CD14-positive monocyte (primary cell): Measurements from ENCODE around the gene ZBTB38. TPM values are rescaled to one million over a fixed set of nuclear protein-coding genes. Genes with fewer than 3 reads are reported as not detected.

Experiments used
- DNase-seq, 3 donors: peaks; one replicate each; pipeline ENCODE4 v3.0.0-alpha.2; 2011 to 2022
- H2AFZ ChIP-seq: 2 replicates; pipeline ENCODE4 v1.6.0; 2012; ENCODE audit warnings: mild to moderate bottlenecking, low read depth, low read length, inconsistent platforms; ENCODE audit not compliant: insufficient read depth, poor library complexity, severe bottlenecking
- H3K27ac ChIP-seq, 2 donors: 1 replicate in 1 of 2; 2 replicates in 1 of 2; pipeline ENCODE4 v1.5.1; 2012 to 2013; ENCODE audit warnings: low read length in 2 of 2, control low read depth in 1 of 2, inconsistent platforms in 1 of 2, low read depth in 1 of 2, mild to moderate bottlenecking in 1 of 2
- H3K27me3 ChIP-seq, 2 donors: one replicate each; pipeline versions ENCODE4 v1.6.0 to v1.6.1; 2011 to 2013; ENCODE audit warnings: low read length in 2 of 2; ENCODE audit not compliant: control insufficient read depth in 2 of 2, insufficient read depth in 2 of 2
- H3K36me3 ChIP-seq, 2 donors: replicated peaks in 1 of 2; 1 replicate in 1 of 2; 2 replicates in 1 of 2; pipeline versions ENCODE4 v1.5.1 to v1.6.1; 2012 to 2013; ENCODE audit warnings: low read length in 2 of 2, control low read depth in 1 of 2, inconsistent platforms in 1 of 2, mild to moderate bottlenecking in 1 of 2; ENCODE audit not compliant: insufficient read depth in 2 of 2, control insufficient read depth in 1 of 2
- H3K4me1 ChIP-seq, 2 donors: 1 replicate in 1 of 2; 2 replicates in 1 of 2; pipeline versions ENCODE4 v1.5.1 to v1.6.1; 2012 to 2013; ENCODE audit warnings: low read length in 2 of 2, control low read depth in 1 of 2, inconsistent platforms in 1 of 2, mild to moderate bottlenecking in 1 of 2, moderate library complexity in 1 of 2; ENCODE audit not compliant: insufficient read depth in 2 of 2, control insufficient read depth in 1 of 2
- H3K4me2 ChIP-seq: replicated peaks from 2 replicates; pipeline ENCODE3; 2012; ENCODE audit warnings: low read length, moderate library complexity, mild to moderate bottlenecking; ENCODE audit not compliant: poor library complexity, severe bottlenecking; ENCODE audit errors: extremely low read depth
- H3K4me3 ChIP-seq, 3 experiments: fragments of 200-600 bp in 1 of 3; sonication (generic) in 1 of 3; replicated peaks in 1 of 3; 1 replicate in 2 of 3; 2 replicates in 1 of 3; pipeline ENCODE4 v1.5.1; 2011 to 2013; ENCODE audit warnings: low read length in 3 of 3, mild to moderate bottlenecking in 3 of 3, control low read depth in 2 of 3, low read depth in 2 of 3, inconsistent platforms in 1 of 3, moderate library complexity in 1 of 3
- H3K79me2 ChIP-seq: 2 replicates; pipeline ENCODE4 v1.6.0; 2012; ENCODE audit warnings: mild to moderate bottlenecking, control low read depth, inconsistent platforms, low read length, moderate library complexity; ENCODE audit not compliant: insufficient read depth
- H3K9ac ChIP-seq: 2 replicates; pipeline ENCODE4 v1.6.0; 2017; ENCODE audit warnings: low read length, mild to moderate bottlenecking; ENCODE audit not compliant: insufficient read depth, poor library complexity, severe bottlenecking
- H3K9me3 ChIP-seq, 2 donors: replicated peaks in 1 of 2; 1 replicate in 1 of 2; 2 replicates in 1 of 2; pipeline versions ENCODE4 v1.5.1 to v1.6.1; 2012 to 2013; ENCODE audit warnings: low read length in 2 of 2, control low read depth in 1 of 2; ENCODE audit not compliant: control insufficient read depth in 1 of 2, insufficient read depth in 1 of 2
- H4K20me1 ChIP-seq: 2 replicates; pipeline ENCODE4 v1.6.0; 2012; ENCODE audit warnings: mild to moderate bottlenecking, low read length, control low read depth, moderate library complexity; ENCODE audit not compliant: insufficient read depth
- H3K27ac Mint-ChIP-seq, 7 donors: one replicate each; pipeline ENCODE4 v1.8.0; 2020; ENCODE audit warnings: mild to moderate bottlenecking in 7 of 7, mixed read lengths in 7 of 7, moderate library complexity in 6 of 7, inconsistent platforms in 2 of 7
- H3K27me3 Mint-ChIP-seq, 3 donors: one replicate each; pipeline ENCODE4 v1.8.0; 2021 to 2022; ENCODE audit warnings: low read depth in 3 of 3, mild to moderate bottlenecking in 3 of 3, mixed read lengths in 3 of 3, moderate library complexity in 3 of 3, inconsistent platforms in 1 of 3
- H3K36me3 Mint-ChIP-seq, 2 donors: one replicate each; pipeline ENCODE4 v1.8.0; 2020; ENCODE audit warnings: mixed read lengths in 2 of 2, inconsistent platforms in 1 of 2, mild to moderate bottlenecking in 1 of 2
- H3K4me1 Mint-ChIP-seq: one replicate; pipeline ENCODE4 v1.8.0; 2020; ENCODE audit warnings: mild to moderate bottlenecking, mixed read lengths
- H3K4me3 Mint-ChIP-seq, 2 donors: one replicate each; pipeline ENCODE4 v1.8.0; 2020; ENCODE audit warnings: mild to moderate bottlenecking in 2 of 2, mixed read lengths in 2 of 2, moderate library complexity in 1 of 2
- H3K9me3 Mint-ChIP-seq, 7 donors: one replicate each; pipeline ENCODE4 v1.8.0; 2020 to 2022; ENCODE audit warnings: mixed read lengths in 7 of 7, mild to moderate bottlenecking in 6 of 7, moderate library complexity in 6 of 7, inconsistent platforms in 2 of 7
- WGBS: methylation state at CpG from one replicate; pipeline ENCODE4 v1.1.5; 2013; ENCODE audit warnings: missing lambda C conversion rate; ENCODE audit not compliant: insufficient coverage; 5-methylcytosine and 5-hydroxymethylcytosine counted together
- intact Hi-C, 2 donors: fragments of 100-400 bp; cut with micrococcal nuclease; formaldehyde crosslinking; loops; one replicate each; pipeline versions ENCODE4 v1.15.0 to v1.15.1; 2023
- polyA plus RNA-seq, 3 donors: library from polyadenylated mRNA; depleted of rRNA in 1 of 3; unstranded in 2 of 3; stranded (reverse) in 1 of 3; fragments of 300-500 nt in 2 of 3; fragments of >200 nt in 1 of 3; fragmentation: Illumina TruSeq in 2 of 3; gene quantifications; 1 replicate in 2 of 3; 2 replicates in 1 of 3; pipeline ENCODE4 v1.2.3, GENCODE V29; 2012 to 2021
- TF ChIP-seq, protein P1 (sequence below): fragments of 200-600 bp; IDR thresholded peaks from one replicate; pipeline ENCODE4 v1.8.0; 2022; ENCODE audit warnings: antibody characterized with exemption, mild to moderate bottlenecking

Gene ZBTB38
- polyA plus RNA-seq, 3 donors, result 3.9 to 28.5 (median 19.0) TPM

DNA sequence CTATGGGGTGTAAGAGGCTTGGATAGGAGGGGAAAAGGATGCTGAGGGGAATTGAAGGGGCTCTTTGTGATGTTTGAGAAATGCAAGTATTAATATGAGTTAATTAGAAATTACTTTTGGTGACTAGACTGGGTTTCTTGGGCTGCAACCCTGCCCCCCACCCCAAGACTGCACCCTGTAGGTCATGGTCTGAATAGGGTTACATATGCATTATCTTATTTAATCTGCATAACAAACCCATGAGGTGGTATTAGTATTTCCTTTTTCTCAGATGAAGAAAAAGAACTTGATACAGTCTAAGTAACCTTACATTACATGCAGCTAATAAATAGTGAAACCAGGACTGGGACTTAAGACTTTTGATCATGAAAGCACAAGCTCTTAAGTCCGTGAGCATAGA, 5.6 kb upstream of the ZBTB38 start:
- Histone ChIP-seq H3K4me1 (peaks cover 0 to under 1% of the 10 kb centered on the region in 2 donors), H3K9me3 (no peaks in the 10 kb centered on the region), H2AFZ (no peak overlapping the region), H3K27me3 (no peaks in the 10 kb centered on the region), H3K9ac (no peak overlapping the region), H3K79me2 (no peaks in the 10 kb centered on the region), H3K4me3 (no peak overlapping the region), H3K27ac (no peak overlapping the region), H3K36me3 (no peaks in the 10 kb centered on the region), H4K20me1 (no peaks in the 10 kb centered on the region), H3K4me2 (no peak overlapping the region)
- DNase-seq, result no peak
- Mint-ChIP-seq H3K4me3 (no peak overlapping the region), H3K9me3 (peaks cover 0 to 3% (median 2%) of the 10 kb centered on the region in 7 donors), H3K27ac (peak overlapping the region in 1 of 7 donors; percentile 46), H3K4me1 (peaks cover 9% of the 10 kb centered on the region), H3K27me3 (peaks cover 0 to 5% (median 2%) of the 10 kb centered on the region in 3 donors), H3K36me3 (no peaks in the 10 kb centered on the region)
- no CpG with 5 or more reads among the region's 1 CpG for WGBS
- intact Hi-C loops, result loop anchor here in 1 of 2 donors (5.0 kb wide), 2 partner anchors 50 to 80 kb away; no protein-coding TSS in a partner anchor
- TF ChIP-seq, protein P1, sequence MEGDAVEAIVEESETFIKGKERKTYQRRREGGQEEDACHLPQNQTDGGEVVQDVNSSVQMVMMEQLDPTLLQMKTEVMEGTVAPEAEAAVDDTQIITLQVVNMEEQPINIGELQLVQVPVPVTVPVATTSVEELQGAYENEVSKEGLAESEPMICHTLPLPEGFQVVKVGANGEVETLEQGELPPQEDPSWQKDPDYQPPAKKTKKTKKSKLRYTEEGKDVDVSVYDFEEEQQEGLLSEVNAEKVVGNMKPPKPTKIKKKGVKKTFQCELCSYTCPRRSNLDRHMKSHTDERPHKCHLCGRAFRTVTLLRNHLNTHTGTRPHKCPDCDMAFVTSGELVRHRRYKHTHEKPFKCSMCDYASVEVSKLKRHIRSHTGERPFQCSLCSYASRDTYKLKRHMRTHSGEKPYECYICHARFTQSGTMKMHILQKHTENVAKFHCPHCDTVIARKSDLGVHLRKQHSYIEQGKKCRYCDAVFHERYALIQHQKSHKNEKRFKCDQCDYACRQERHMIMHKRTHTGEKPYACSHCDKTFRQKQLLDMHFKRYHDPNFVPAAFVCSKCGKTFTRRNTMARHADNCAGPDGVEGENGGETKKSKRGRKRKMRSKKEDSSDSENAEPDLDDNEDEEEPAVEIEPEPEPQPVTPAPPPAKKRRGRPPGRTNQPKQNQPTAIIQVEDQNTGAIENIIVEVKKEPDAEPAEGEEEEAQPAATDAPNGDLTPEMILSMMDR, result no peak

GRCh38 chr3:141365201-141365600, 3.1 kb upstream of the ZBTB38 start:
- no peaks in the 10 kb centered on the region for H3K36me3 Mint-ChIP-seq
- H3K4me3 ChIP-seq, result no peak overlapping the region
- no peaks in the 10 kb centered on the region for H3K36me3 ChIP-seq
- H3K9ac ChIP-seq, result no peak overlapping the region
- peaks cover 0 to 3% (median 2%) of the 10 kb centered on the region in 7 donors for H3K9me3 Mint-ChIP-seq
- H3K4me2 ChIP-seq, result no peak overlapping the region
- peaks cover 0 to 5% (median 2%) of the 10 kb centered on the region in 3 donors for H3K27me3 Mint-ChIP-seq
- intact Hi-C loops, result no loop called here
- no CpG with 5 or more reads among the region's 1 CpG for WGBS
- H4K20me1 ChIP-seq, result no peaks in the 10 kb centered on the region
- H3K79me2 ChIP-seq, result no peaks in the 10 kb centered on the region
- no peak overlapping the region for H2AFZ ChIP-seq
- DNase-seq, result no peak
- H3K27ac ChIP-seq, result no peak overlapping the region
- no peak overlapping the region for H3K27ac Mint-ChIP-seq
- peaks cover 0 to 8% of the 10 kb centered on the region in 2 donors for H3K4me1 ChIP-seq
- no peak overlapping the region for H3K4me3 Mint-ChIP-seq
- peaks cover 24% of the 10 kb centered on the region for H3K4me1 Mint-ChIP-seq
- no peaks in the 10 kb centered on the region for H3K27me3 ChIP-seq
- TF ChIP-seq, protein P1, result no peak
- no peaks in the 10 kb centered on the region for H3K9me3 ChIP-seq
